ENCODE measurements around the gene HECW1.

- TF ChIP-seq EZH2 (IDR thresholded peaks at IDR 0.05) (no peak), CTCF (IDR thresholded peaks at IDR 0.05) (no peak)
Observed at GRCh38 chr7:43337191-43337590, 224.7 kb downstream of the HECW1 start.

Data from neural progenitor cell (in vitro differentiated cells).